Stomach (tissue), 4 donors: ENCODE data around the gene ANKRD36.
"Not testable (repeated sequence)": the region's sequence is repeated elsewhere in the genome, so short reads cannot be mapped to it uniquely, and the experiment has no call there.

Experiments used
- POLR2A ChIP-seq, 4 donors: fragments of 450-650 bp; IDR thresholded peaks; one replicate each; pipeline ENCODE4 v1.6.1; 2016; ENCODE audit warnings: antibody characterized with exemption in 4 of 4, control low read depth in 2 of 4, mild to moderate bottlenecking in 1 of 4, moderate library complexity in 1 of 4
- POLR2AphosphoS5 ChIP-seq, 3 donors: sonication (generic); formaldehyde crosslinking; IDR thresholded peaks; one replicate each; pipeline ENCODE4 v1.6.1; 2016; ENCODE audit warnings: antibody characterized with exemption in 3 of 3

GRCh38 chr2:97068722-97069121, 44.2 kb upstream of the ANKRD36 start:
- not testable (repeated sequence) for TF ChIP-seq POLR2A, POLR2AphosphoS5 (IDR thresholded peaks at IDR 0.05)
